GM10266 (cell line): ENCODE measurements around the gene IFIT2.
"Not testable (repeated sequence)": the region's sequence is repeated elsewhere in the genome, so short reads cannot be mapped to it uniquely, and the experiment has no call there.

Source experiments
- DNase-seq: peaks from one replicate; pipeline ENCODE4 v3.0.0; 2012; ENCODE audit errors: extremely low spot score
- TF ChIP-seq, protein P1 (sequence below): IDR thresholded peaks from 2 replicates; pipeline ENCODE4 v1.5.1; 2012; ENCODE audit warnings: mild to moderate bottlenecking, low read depth; ENCODE audit not compliant: control insufficient read depth, insufficient read depth; ENCODE audit errors: missing control alignments

The IFIT2 gene, protein sequence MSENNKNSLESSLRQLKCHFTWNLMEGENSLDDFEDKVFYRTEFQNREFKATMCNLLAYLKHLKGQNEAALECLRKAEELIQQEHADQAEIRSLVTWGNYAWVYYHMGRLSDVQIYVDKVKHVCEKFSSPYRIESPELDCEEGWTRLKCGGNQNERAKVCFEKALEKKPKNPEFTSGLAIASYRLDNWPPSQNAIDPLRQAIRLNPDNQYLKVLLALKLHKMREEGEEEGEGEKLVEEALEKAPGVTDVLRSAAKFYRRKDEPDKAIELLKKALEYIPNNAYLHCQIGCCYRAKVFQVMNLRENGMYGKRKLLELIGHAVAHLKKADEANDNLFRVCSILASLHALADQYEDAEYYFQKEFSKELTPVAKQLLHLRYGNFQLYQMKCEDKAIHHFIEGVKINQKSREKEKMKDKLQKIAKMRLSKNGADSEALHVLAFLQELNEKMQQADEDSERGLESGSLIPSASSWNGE

DNA sequence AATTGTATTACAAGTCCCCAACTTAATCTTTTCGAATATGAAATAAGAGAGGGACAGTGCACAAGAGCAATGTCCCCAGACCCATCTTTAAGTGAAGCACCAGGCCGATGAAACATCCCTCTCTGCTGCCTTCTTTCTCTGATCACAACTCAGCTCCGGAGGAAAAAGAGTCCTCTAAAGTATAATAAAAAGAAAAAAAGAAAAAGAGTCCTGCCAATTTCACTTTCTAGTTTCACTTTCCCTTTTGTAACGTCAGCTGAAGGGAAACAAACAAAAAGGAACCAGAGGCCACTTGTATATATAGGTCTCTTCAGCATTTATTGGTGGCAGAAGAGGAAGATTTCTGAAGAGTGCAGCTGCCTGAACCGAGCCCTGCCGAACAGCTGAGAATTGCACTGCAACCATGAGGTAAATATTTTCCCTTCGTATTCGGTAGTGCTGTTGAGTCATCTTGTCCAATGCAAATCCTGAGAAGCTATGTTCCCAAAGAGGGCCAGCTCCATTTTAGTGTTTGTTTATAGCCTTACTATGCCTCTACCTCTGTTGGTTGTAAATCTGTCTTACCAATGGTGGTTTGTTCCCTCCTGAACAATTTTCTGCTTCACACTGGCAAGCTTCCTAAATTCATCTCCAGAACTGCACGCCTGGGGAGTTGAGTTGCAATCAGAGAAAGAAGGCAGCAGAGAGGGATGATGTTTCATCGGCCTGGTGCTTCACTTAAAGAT, at the start of gene IFIT2:
TSS of gene IFIT2 (plus strand) at position 326 of the 725 bp plus-strand sequence. CDS start at position 404, 78 bp downstream.
- DNase-seq = peak; percentile 47
- TF ChIP-seq, protein P1, sequence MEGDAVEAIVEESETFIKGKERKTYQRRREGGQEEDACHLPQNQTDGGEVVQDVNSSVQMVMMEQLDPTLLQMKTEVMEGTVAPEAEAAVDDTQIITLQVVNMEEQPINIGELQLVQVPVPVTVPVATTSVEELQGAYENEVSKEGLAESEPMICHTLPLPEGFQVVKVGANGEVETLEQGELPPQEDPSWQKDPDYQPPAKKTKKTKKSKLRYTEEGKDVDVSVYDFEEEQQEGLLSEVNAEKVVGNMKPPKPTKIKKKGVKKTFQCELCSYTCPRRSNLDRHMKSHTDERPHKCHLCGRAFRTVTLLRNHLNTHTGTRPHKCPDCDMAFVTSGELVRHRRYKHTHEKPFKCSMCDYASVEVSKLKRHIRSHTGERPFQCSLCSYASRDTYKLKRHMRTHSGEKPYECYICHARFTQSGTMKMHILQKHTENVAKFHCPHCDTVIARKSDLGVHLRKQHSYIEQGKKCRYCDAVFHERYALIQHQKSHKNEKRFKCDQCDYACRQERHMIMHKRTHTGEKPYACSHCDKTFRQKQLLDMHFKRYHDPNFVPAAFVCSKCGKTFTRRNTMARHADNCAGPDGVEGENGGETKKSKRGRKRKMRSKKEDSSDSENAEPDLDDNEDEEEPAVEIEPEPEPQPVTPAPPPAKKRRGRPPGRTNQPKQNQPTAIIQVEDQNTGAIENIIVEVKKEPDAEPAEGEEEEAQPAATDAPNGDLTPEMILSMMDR = no peak

DNA sequence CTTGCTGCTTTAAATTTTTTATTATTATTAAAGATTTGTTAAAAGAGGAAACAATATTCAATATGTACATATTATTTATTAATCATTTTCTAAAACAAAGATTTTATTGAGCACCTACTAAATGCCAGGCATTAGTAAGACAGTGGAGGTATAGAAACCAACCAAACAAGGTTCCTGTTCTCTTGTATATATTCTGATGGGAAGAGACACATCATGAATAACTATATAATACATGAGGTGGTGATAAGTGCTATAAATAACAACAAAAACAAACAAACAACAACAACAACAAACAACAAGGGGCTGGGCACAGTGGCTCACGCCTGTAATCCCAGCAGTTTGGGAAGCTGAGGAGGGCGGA, 49.6 kb upstream of the IFIT2 start:
- TF ChIP-seq, protein P1 = no peak
- no peak for DNase-seq

DNA sequence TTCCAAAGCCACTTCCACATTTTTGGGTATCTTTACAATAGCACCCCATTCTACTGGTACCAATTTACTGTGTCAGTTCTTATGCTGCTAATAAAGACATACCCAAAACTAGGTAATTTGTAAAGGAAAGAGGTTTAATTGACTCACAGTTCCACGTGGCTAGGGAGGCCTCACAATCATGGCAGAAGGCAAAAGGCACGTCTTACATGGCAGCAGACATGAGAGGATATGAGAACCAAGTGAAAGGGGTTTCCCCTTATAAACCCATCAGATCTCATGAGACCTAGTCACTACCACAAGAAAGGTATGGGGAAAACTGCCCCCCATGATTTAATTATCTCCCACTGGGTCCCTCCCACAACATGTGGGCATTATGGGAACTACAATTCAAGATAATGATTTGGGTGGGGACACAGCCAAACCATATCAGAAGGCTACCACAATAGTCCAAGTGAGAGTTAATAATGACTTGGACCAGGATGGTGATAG, 46.7 kb upstream of the IFIT2 start:
- DNase-seq = not testable (repeated sequence)

DNA sequence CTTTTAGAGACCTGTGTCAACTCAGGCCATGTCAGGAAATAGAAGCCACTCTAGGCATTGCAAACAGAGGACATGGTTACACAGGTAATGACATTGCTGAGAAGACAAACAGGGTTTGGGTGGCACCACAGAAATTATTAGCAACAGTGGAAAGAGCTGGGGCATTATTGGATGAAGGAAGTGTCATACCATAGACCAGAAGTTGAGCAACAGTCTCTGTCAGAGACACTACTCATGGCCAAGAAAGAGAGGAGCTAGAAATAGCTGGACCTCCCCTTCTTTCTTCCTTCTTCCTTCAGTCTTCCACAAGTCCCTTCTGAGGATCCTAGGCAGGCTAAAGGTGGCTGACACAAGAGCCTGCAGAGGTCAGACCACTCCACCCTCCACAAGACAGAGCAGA, 46.1 kb upstream of the IFIT2 start:
- TF ChIP-seq, protein P1 = no peak
- no peak for DNase-seq

DNA sequence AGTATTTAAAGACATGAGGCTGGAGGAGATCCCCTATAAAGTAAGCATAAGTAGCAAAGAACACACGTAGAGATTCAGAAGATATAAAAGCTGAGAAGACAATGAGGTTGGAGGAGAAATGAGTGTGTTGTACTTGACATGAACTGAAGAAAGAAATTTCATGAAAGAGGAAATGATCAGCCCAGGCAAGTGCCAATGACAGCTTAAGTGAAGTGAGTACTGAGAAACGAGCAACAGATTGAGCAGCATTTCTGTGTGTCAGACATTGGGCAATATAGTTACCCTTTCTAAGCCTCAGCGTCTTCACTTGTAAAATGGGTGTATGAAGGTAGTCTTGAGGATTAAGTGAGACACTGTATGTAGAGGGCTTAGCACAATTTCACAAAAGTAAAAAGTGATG, 45.5 kb upstream of the IFIT2 start:
- DNase-seq = no peak
- TF ChIP-seq, protein P1 = no peak

DNA sequence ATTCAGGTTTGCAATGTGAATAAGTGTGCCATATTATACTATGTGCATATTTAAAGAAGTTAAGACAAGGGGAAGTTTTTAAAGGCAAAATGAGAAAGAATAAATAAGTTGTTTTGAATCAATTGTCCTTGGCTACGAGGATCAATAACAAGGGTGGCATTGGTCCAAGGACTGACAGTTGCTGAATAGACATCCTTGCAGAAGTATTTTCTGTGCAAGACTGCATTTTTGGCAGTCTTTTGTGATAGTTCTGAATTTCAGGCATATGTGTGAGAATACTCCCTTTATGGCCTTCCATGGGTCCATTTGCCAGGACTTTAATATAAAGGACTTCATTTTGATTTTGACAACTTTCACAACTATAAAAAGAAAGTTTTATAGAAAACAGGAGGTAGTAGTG, 44.9 kb upstream of the IFIT2 start:
- DNase-seq = no peak
- TF ChIP-seq, protein P1 = no peak

DNA sequence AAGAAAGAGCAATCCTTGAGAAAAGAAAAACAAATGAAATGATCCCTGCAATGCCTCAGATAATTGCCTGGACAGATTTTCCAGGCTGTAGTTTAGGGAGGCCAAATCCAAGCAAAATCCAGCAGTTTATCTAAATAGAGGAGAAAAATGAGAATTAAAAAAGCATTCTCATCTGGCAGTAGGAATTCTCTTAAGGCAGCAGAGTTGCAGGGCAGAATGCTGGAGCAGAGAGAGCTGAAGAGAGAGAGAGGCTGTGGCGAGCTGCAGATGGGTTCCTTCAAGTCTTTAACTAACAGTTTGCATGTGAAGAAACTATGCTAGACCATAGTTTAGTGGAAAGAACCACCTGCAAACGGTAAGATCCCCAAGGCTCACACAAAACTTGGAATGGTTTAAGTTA, 44.3 kb upstream of the IFIT2 start:
- TF ChIP-seq, protein P1 = no peak
- DNase-seq = no peak
